HG02571 (cell line): ENCODE measurements around the gene CD69.

Experiments
- ATAC-seq: cut with Tn5 transposase; IDR thresholded peaks from one replicate; pipeline ENCODE4 v1.9.1; 2021; ENCODE audit warnings: mild to moderate bottlenecking, moderate library complexity; ENCODE audit not compliant: unreplicated experiment

The CD69 gene

GRCh38 chr12:9782547-9783382, 22.1 kb upstream of the CD69 start:
- ATAC-seq, result no peak

- ATAC-seq, result no peak
Measured at GRCh38 chr12:9781360-9781759, 20.7 kb upstream of the CD69 start.

- no peak for ATAC-seq
Measured at GRCh38 chr12:9779209-9779608, 18.5 kb upstream of the CD69 start.

GRCh38 chr12:9776781-9777180, 16.1 kb upstream of the CD69 start:
- no peak for ATAC-seq

GRCh38 chr12:9773216-9773877, 12.6 kb upstream of the CD69 start:
- ATAC-seq, result no peak

- ATAC-seq, result no peak
Measured at GRCh38 chr12:9763025-9763424, 2.3 kb upstream of the CD69 start.

- no peak for ATAC-seq
Measured at GRCh38 chr12:9762369-9762768, 1.7 kb upstream of the CD69 start.

- ATAC-seq, result no peak
Measured at GRCh38 chr12:9761419-9761781, 699 bp upstream of the CD69 start.

GRCh38 chr12:9760120-9760519, 581 bp downstream of the CD69 start:
- no peak for ATAC-seq

GRCh38 chr12:9759694-9760093, 1.0 kb downstream of the CD69 start:
- no peak for ATAC-seq

GRCh38 chr12:9758119-9758518, 2.6 kb downstream of the CD69 start:
- ATAC-seq, result no peak

GRCh38 chr12:9757433-9758025, 3.2 kb downstream of the CD69 start:
- ATAC-seq, result no peak

GRCh38 chr12:9756706-9757105, 4.0 kb downstream of the CD69 start:
- ATAC-seq, result no peak

GRCh38 chr12:9756170-9756569, 4.5 kb downstream of the CD69 start:
- ATAC-seq, result no peak

GRCh38 chr12:9755567-9755966, 5.1 kb downstream of the CD69 start:
- ATAC-seq, result no peak

GRCh38 chr12:9755035-9755434, 5.7 kb downstream of the CD69 start:
- ATAC-seq, result no peak

GRCh38 chr12:9754099-9754927, 6.4 kb downstream of the CD69 start:
- no peak for ATAC-seq

- no peak for ATAC-seq
Measured at GRCh38 chr12:9753498-9753897, 7.2 kb downstream of the CD69 start.

- no peak for ATAC-seq
Measured at GRCh38 chr12:9753073-9753472, 7.6 kb downstream of the CD69 start.

- ATAC-seq, result no peak
Measured at GRCh38 chr12:9752145-9752933, 8.4 kb downstream of the CD69 start.
